ENCODE results near the gene KCTD21.

KCTD21 gene

DNA sequence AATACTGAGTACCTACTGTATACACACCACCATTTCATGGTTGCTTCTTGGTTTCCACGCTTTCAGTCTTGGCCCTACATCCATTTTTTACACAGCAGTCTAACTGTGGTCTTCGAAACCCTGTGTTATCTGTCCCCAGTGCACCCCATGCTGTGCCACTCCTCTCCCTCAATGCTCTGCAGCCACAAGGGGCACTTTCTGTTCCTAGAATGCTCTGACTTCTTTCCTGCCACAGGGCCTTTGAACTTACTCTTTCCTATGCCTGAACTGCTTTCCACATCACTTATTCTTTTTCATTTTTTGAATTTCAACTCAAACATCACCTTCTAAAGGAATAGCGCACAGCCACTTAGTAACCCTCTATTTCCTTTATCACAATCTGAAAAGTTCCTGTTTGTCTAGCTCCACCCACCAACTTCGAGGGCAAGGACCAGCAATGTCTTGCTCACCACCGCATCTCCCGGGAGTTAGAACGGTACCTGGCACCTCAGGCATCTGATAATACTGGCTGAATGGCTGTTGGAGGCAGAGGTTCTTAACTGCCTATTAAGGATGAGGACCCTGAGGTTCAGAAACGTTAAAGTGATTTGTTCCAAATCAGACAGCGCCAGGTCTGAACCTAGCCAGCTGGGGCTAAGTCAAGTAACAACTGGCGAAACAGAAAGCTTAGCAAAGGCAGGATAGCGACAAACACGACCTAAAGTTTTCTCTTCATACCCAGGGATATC, 49.6 kb downstream of the KCTD21 start:
- DNase-seq, result peak in 4 of 5 experiments; percentile 1 to 71 (median 12)

DNA sequence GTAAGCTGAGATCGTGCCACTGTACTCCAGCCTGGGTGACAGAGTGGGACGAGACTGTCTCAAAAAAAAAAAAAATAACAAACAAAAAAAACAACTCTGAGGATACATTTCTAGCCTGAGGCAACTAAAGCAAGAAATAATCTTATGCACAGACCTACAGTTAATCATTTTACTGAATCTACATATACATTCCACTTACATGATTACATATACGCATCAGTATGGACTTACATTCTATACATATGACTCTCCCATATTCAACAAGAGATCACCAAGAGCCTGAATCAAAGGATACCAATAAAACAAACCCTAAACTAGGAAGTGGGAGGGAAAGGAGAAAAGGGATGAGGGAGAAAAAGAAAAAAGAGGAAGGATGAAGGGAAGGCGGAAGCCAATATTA, 50.1 kb downstream of the KCTD21 start:
- DNase-seq, result no peak

DNA sequence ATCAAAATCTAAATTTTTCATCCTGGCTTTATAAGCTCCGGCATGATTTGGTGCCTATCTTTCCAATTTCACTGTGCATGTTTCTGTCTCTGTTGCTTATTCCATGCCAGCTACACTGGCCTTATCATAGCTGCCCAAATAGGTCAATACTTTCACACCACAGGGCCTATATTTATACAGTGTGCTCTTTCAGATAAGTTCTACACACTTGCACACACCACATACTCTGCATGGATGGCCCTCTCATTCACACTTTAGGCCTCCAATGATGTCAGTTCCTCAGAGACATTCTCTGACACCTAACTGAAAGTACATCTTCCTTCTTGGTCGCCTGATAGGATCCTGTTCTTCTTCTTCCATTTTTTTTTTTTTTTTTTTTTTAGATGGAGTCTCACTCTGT, 56.0 kb downstream of the KCTD21 start:
- no peak for DNase-seq

DNA sequence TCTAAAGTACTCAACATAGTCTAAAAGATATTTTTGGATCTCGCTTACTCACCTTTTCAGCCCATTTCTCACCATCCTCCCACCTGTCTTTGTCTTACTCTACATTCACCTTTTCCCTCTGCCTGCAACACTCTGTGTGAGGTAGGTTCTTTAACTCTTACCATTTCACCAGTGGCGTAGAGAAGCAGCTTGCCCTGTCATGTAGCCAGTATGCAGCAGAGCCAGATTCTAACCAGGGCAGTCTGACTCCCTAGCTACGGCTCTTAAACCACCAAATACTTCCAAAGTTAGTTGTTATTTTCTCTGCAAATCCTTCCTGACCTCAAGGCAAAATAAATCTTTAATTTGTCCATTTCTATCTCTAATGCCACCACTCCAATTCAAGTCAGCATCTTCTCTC, 56.5 kb downstream of the KCTD21 start:
- no peak for DNase-seq

DNA sequence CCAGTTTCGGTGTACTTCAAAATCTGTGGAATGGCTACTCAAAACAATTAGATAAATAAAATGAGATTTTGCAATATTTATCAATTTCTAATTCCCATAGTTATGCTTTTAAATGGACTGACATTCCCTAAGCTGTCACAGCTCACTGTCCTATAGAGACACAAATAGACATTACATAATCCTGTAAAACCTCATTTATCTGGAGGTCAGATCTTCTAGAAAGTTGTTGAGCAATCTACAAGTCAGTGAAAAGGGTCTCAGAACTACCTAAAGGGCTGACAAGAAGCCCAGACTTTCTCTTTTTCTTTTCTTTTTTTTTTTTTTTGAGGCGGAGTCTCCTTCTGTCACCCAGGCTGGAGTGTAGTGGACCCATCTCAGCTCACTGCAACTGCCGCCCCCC, 61.0 kb downstream of the KCTD21 start:
- no peak for DNase-seq
